Upper lobe of left lung (tissue), 6 donors: ENCODE measurements around the gene ATP1A4. TPM values are rescaled to one million over a fixed set of nuclear protein-coding genes. Genes with fewer than 3 reads are reported as not detected.

Source experiments
- ATAC-seq, 2 donors: fragments of 200-7000 bp; cut with Tn5 transposase; one replicate each; pipeline ENCODE4 v1.9.1; 2022; ENCODE audit warnings: mild to moderate bottlenecking in 2 of 2, moderate library complexity in 2 of 2; ENCODE audit not compliant: low FRiP score in 2 of 2
- DNase-seq, 2 donors: peaks; one replicate each; pipeline ENCODE4 v3.0.0-alpha.2; 2019 to 2020
- H3K27ac ChIP-seq, 4 donors: fragments of 200-600 bp; sonication (generic); one replicate each; pipeline ENCODE4 v1.5.1; 2016 to 2019
- H3K27me3 ChIP-seq, 4 donors: fragments of 200-600 bp; sonication (generic); one replicate each; pipeline ENCODE4 v1.5.1; 2017 to 2019
- H3K36me3 ChIP-seq, 4 donors: fragments of 200-600 bp; sonication (generic); one replicate each; pipeline ENCODE4 v1.5.1; 2016 to 2019
- H3K4me1 ChIP-seq, 4 donors: fragments of 200-600 bp; sonication (generic); one replicate each; pipeline ENCODE4 v1.5.1; 2018 to 2019
- H3K4me3 ChIP-seq, 4 donors: fragments of 200-600 bp; sonication (generic); one replicate each; pipeline ENCODE4 v1.5.1; 2017 to 2019; ENCODE audit warnings: mild to moderate bottlenecking in 2 of 4, moderate library complexity in 1 of 4
- H3K9me3 ChIP-seq, 4 donors: fragments of 200-600 bp; sonication (generic); one replicate each; pipeline ENCODE4 v1.5.1; 2018 to 2019
- EP300 ChIP-seq, 4 donors: sonication (generic); formaldehyde crosslinking; IDR thresholded peaks; one replicate each; pipeline ENCODE4 v1.5.1; 2017; ENCODE audit warnings: antibody characterized with exemption in 4 of 4, control low read depth in 2 of 4
- POLR2A ChIP-seq, 4 donors: fragments of 450-650 bp; IDR thresholded peaks; one replicate each; pipeline ENCODE4 v1.5.1; 2016 to 2017; ENCODE audit warnings: antibody characterized with exemption in 4 of 4, mild to moderate bottlenecking in 2 of 4
- POLR2AphosphoS5 ChIP-seq, 2 donors: sonication (generic); formaldehyde crosslinking; IDR thresholded peaks; one replicate each; pipeline ENCODE4 v1.5.1; 2017; ENCODE audit warnings: antibody characterized with exemption in 2 of 2
- WGBS, 2 donors: methylation state at CpG; one replicate each; pipeline ENCODE4 v1.1.5; 2017 to 2018; 5-methylcytosine and 5-hydroxymethylcytosine counted together
- total RNA-seq, 6 donors: library from RNA; depleted of rRNA in 4 of 6; stranded (reverse); fragments of >200 nt in 4 of 6; gene quantifications; one replicate each; pipeline versions ENCODE4 v1.1.0 to v1.2.1, GENCODE V29; 2016 to 2021
- TF ChIP-seq, protein P1 (sequence below), 6 experiments: fragments of 450-650 bp in 4 of 6; fragments of 200-600 bp in 2 of 6; sonication (generic) in 2 of 6; IDR thresholded peaks; one replicate each; pipeline ENCODE4 v1.5.1; 2016 to 2019; ENCODE audit warnings: antibody characterized with exemption in 6 of 6
- donor health status: DM: no; HTN: no; CAD: no; lungs with moderate emphysema.
- donor health status: DM: no; HTN: yes; CAD: no; lungs with severe emphysema.

ATP1A4 gene
- total RNA-seq, 6 donors from 2014 or later = 0.52 to 0.61 TPM; not detected in 4

DNA sequence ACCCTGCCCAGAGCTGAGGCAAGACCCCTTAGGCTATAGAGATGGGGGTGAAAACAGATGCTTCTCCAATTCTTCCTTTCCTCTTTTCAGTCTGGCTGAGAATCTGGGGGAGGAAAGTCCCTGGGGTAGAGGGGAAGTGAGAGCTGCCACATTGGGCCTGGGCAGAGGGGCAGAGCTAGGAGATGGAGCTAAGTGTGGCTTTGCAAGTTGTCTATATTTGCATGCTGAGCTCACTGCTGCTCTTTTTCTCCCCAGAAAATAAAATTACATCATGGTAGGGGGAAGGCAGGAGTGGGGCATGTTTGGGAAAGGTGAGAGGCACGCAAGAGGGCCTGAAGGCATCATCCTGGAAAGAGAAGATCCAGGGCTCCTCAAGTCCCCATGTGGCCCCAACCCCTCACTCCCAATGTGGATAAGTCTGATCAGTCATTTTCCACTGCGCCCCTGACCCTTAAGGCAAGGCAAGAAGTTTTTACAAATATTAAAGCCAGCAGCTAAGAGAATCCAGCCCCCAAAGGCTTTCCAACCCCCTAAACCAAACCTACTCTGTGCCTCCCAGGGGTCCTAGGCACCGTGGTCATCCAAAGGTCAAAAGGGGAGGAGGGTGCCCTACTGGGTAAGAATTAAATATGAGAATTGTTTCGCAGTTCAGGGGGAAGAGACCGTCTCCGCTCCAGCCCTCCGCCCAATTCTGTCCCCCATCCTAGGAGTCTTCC lies 53.3 kb downstream of the ATP1A4 start:
- H3K9me3 ChIP-seq = no peaks in the 10 kb centered on the region
- ATAC-seq (peak in 1 of 2 donors; percentile 5), DNase-seq (no peak)
- H3K27ac ChIP-seq = peak overlapping the region; percentile 88 to 97 (median 94)
- peak overlapping the region; percentile 18 to 97 (median 76) for H3K4me3 ChIP-seq
- TF ChIP-seq POLR2AphosphoS5 (IDR thresholded peaks at IDR 0.05) (no peak), POLR2A (IDR thresholded peaks at IDR 0.05) (no peak), EP300 (IDR thresholded peaks at IDR 0.05) (no peak)
- TF ChIP-seq, protein P1, sequence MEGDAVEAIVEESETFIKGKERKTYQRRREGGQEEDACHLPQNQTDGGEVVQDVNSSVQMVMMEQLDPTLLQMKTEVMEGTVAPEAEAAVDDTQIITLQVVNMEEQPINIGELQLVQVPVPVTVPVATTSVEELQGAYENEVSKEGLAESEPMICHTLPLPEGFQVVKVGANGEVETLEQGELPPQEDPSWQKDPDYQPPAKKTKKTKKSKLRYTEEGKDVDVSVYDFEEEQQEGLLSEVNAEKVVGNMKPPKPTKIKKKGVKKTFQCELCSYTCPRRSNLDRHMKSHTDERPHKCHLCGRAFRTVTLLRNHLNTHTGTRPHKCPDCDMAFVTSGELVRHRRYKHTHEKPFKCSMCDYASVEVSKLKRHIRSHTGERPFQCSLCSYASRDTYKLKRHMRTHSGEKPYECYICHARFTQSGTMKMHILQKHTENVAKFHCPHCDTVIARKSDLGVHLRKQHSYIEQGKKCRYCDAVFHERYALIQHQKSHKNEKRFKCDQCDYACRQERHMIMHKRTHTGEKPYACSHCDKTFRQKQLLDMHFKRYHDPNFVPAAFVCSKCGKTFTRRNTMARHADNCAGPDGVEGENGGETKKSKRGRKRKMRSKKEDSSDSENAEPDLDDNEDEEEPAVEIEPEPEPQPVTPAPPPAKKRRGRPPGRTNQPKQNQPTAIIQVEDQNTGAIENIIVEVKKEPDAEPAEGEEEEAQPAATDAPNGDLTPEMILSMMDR (IDR thresholded peaks at IDR 0.05) = no peak
- H3K36me3 ChIP-seq = peaks cover 0 to 19% (median 0%) of the 10 kb centered on the region in 4 donors
- H3K4me1 ChIP-seq = peaks cover 43 to 52% (median 45%) of the 10 kb centered on the region in 4 donors
- no peaks in the 10 kb centered on the region for H3K27me3 ChIP-seq
- 21 to 28% methylated on average over 7 of the region's 7 CpGs for whole genome bisulfite sequencing, 2 donors

DNA sequence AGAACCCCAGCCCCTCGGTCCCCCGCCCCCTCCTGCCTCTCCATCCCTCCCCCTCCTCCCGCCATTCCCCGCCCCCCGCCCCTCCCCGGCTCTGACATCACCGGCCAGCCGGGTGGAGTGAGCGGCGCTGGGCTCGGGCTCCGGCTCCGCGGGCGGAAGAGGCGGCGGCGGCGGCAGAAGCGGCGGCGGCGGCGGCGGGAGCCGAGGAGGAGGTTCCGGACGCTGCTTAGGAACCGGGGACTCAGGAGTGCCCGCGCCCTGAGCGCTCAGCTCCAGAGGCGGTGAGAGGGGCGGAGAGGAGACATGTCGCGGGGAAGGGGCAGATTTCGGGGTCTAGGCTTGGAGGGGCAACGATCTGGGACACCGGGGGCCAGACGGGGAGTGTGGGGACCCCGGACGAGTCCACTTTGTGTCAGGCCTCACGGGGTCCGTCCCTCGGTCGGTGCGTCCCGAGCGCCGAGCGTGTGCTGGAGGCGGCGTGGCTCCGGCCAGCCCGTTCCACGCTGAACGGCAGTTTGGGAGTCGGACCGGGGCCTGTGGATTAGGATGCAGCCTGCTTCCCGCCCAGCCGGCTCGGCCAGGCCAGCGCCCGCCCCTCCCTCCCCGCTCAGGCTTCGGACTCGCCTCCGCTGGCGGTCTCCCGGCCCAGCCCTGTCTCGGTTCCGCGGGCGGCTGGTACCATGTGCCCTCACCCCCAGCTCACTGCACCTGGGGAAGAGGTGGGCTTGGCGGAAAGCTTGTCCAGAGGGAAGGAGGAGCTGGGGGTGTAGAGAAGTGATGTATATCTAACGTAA lies 54.0 kb downstream of the ATP1A4 start, which contains the start of gene PEA15:
TSS of gene PEA15 (plus strand) at position 143 of the 794 bp plus-strand sequence. CDS start 6,161 bp downstream, outside the sequence.
- H3K27ac ChIP-seq = peak within 1 kb of the TSS; percentile 88 to 97 (median 94)
- H3K4me1 ChIP-seq = peaks cover 49 to 59% (median 52%) of the 10 kb centered on the region in 4 donors
- DNase-seq (peak; percentile 75 to 96), ATAC-seq (peak; percentile 78 to 92)
- peak within 1 kb of the TSS; percentile 63 to 98 (median 94) for H3K4me3 ChIP-seq
- H3K27me3 ChIP-seq = no peaks in the 10 kb centered on the region
- 1% methylated on average over 20 to 33 of the region's 76 CpGs for WGBS, 2 donors
- peaks cover 0 to 24% (median 2%) of the 10 kb centered on the region in 4 donors for H3K36me3 ChIP-seq
- no peaks in the 10 kb centered on the region for H3K9me3 ChIP-seq
- TF ChIP-seq POLR2A (IDR thresholded peaks at IDR 0.05) (peak in 3 of 4 donors; percentile 39 to 82 (median 71)), POLR2AphosphoS5 (IDR thresholded peaks at IDR 0.05) (peak; percentile 32 to 68)
- TF ChIP-seq, protein P1 (IDR thresholded peaks at IDR 0.05) = no peak

DNA sequence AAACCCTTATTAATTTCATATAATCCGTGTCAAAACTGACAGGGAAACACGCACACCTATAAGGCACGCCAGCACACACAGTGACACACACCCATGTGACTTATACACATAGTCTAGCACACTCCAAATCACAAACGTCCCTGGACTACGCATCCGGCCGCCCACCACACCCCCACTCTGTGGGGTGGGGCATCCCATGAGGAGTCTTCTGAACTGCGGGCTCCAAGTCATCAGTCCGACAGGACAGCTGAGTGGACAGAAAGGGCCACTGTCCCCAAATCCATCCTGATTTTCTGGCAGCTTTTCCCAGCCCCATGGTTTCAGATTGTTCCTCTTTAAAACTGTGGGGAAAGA lies 54.6 kb downstream of the ATP1A4 start:
- Histone ChIP-seq H3K27ac (peak overlapping the region; percentile 88 to 97 (median 94)), H3K27me3 (no peaks in the 10 kb centered on the region), H3K4me1 (peaks cover 55 to 63% (median 58%) of the 10 kb centered on the region in 4 donors), H3K36me3 (peaks cover 0 to 29% (median 3%) of the 10 kb centered on the region in 4 donors), H3K4me3 (peak overlapping the region; percentile 63 to 98 (median 94)), H3K9me3 (no peaks in the 10 kb centered on the region)
- ATAC-seq (peak; percentile 65 to 78), DNase-seq (peak; percentile 53 to 56)
- WGBS, 2 donors = 3 to 5% methylated on average over 8 to 9 of the region's 9 CpGs
- no peak for TF ChIP-seq EP300 (IDR thresholded peaks at IDR 0.05)

DNA sequence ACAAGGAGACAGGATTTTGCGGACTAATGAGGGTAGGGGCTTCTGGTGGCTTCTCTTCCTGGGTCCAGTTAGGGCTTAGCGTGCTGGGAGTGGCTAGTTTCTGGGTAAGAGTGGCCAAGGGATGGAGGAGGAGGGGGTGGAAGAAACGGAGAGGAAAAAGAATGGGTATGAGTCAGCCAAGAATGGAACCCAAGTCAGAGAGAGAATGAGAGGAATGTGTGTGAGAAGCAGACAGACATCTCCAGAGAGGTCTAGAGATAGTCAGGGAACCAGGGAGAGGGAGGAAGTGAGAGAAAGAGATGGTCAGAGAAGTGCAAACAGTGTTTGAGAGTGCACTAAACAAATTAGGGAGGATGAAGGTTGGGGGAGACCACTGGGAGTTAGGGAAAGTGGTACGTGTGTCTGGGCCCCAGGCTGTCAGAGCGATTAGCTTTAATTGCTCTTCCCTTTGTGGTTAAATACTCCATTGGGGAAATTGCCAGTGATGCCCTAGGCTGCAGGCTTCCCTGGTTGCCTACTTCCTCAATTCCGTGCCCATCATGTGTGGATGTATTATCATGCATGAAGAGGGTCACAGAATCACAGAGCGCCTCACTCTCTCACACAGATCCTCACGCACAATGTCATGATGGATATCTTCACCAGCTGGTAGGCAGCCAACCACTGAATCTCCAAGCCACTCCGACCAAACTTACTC lies 55.2 kb downstream of the ATP1A4 start:
- H3K9me3 ChIP-seq = no peaks in the 10 kb centered on the region
- no peaks in the 10 kb centered on the region for H3K27me3 ChIP-seq
- 54 to 68% methylated on average over 9 of the region's 9 CpGs for whole genome bisulfite sequencing, 2 donors
- peak overlapping the region; percentile 63 to 98 (median 94) for H3K4me3 ChIP-seq
- peaks cover 0 to 34% (median 6%) of the 10 kb centered on the region in 4 donors for H3K36me3 ChIP-seq
- TF ChIP-seq POLR2A (IDR thresholded peaks at IDR 0.05) (no peak), EP300 (IDR thresholded peaks at IDR 0.05) (no peak), POLR2AphosphoS5 (IDR thresholded peaks at IDR 0.05) (no peak)
- TF ChIP-seq, protein P1 (IDR thresholded peaks at IDR 0.05) = no peak
- H3K27ac ChIP-seq = peak overlapping the region; percentile 88 to 97 (median 94)
- peaks cover 57 to 63% (median 59%) of the 10 kb centered on the region in 4 donors for H3K4me1 ChIP-seq
- DNase-seq = no peak
- peak in 1 of 2 donors; percentile 57 for ATAC-seq
